Karpas-422 (cell line): ENCODE results near the gene KLHL8. TPM values are rescaled to one million over a fixed set of nuclear protein-coding genes. Genes with fewer than 3 reads are reported as not detected.

Experiments used
- DNase-seq: peaks from one replicate; pipeline ENCODE4 v3.0.0-alpha.2; 2015
- H2AFZ ChIP-seq: fragments of 200-600 bp; sonication (generic); 2 replicates; pipeline ENCODE4 v1.6.1; 2014; ENCODE audit warnings: antibody characterized with exemption, low read length, mixed read lengths
- H3K27ac ChIP-seq: fragments of 200-600 bp; sonication (generic); 2 replicates; pipeline ENCODE4 v1.5.1; 2014; ENCODE audit warnings: mild to moderate bottlenecking, low read length, moderate library complexity
- H3K27me3 ChIP-seq: fragments of 200-600 bp; sonication (generic); 2 replicates; pipeline ENCODE4 v1.6.1; 2014; ENCODE audit warnings: low read length, mixed read lengths
- H3K36me3 ChIP-seq: fragments of 200-600 bp; sonication (generic); 2 replicates; pipeline ENCODE4 v1.6.1; 2014; ENCODE audit warnings: low read length, mixed read lengths; ENCODE audit not compliant: insufficient read depth
- H3K4me1 ChIP-seq: fragments of 200-600 bp; sonication (generic); 2 replicates; pipeline ENCODE4 v1.6.1; 2014; ENCODE audit warnings: mild to moderate bottlenecking, low read length, mixed read lengths
- H3K4me2 ChIP-seq: fragments of 200-600 bp; sonication (generic); 2 replicates; pipeline ENCODE4 v1.6.1; 2014; ENCODE audit warnings: low read length, low read depth, mild to moderate bottlenecking; ENCODE audit not compliant: poor library complexity, severe bottlenecking
- H3K4me3 ChIP-seq: fragments of 200-600 bp; sonication (generic); 2 replicates; pipeline ENCODE4 v1.5.1; 2014; ENCODE audit warnings: mild to moderate bottlenecking, antibody characterized with exemption, low read length, mixed read lengths
- H3K79me2 ChIP-seq: fragments of 200-600 bp; sonication (generic); 2 replicates; pipeline ENCODE4 v1.6.1; 2014; ENCODE audit warnings: mild to moderate bottlenecking, low read length, mixed read lengths
- H3K9ac ChIP-seq: fragments of 200-600 bp; sonication (generic); 2 replicates; pipeline ENCODE4 v1.6.0; 2014; ENCODE audit warnings: low read length
- H3K9me2 ChIP-seq: fragments of 200-600 bp; sonication (generic), shearing (Covaris generic); replicated peaks from 2 replicates; pipeline ENCODE4 v1.6.0; 2014; ENCODE audit warnings: mild to moderate bottlenecking, low read length, moderate library complexity; ENCODE audit not compliant: insufficient read depth
- H3K9me3 ChIP-seq: fragments of 300-700, 200-600 bp; sonication (generic); 2 replicates; pipeline ENCODE4 v1.6.1; 2014; ENCODE audit warnings: low read length, mixed read lengths
- H4K20me1 ChIP-seq: fragments of 200-600 bp; sonication (generic); 2 replicates; pipeline ENCODE4 v1.6.1; 2014; ENCODE audit warnings: mild to moderate bottlenecking, antibody characterized with exemption, low read length, low read depth; ENCODE audit not compliant: insufficient read depth
- total RNA-seq: library from RNA; depleted of rRNA; stranded (reverse); fragments of >200 nt; shearing (Covaris generic); gene quantifications from 2 replicates; pipeline ENCODE4 v1.2.3, GENCODE V29; 2014; ENCODE audit warnings: low replicate concordance

KLHL8 gene
- total RNA-seq, 1 experiment from 2014 or later = 26.4 TPM

- DNase-seq = no peak
- no peaks in the 10 kb centered on the region for H3K36me3 ChIP-seq
- no peak overlapping the region for H2AFZ ChIP-seq
- H3K79me2 ChIP-seq = no peaks in the 10 kb centered on the region
- no peak overlapping the region for H3K27ac ChIP-seq
- H3K9me2 ChIP-seq = no peaks in the 10 kb centered on the region
- no peak overlapping the region for H3K4me2 ChIP-seq
- H4K20me1 ChIP-seq = no peaks in the 10 kb centered on the region
- H3K9me3 ChIP-seq = no peaks in the 10 kb centered on the region; the same call in 1 of the 2 replicates
- H3K4me1 ChIP-seq = no peaks in the 10 kb centered on the region
- H3K27me3 ChIP-seq = no peaks in the 10 kb centered on the region
- no peak overlapping the region for H3K4me3 ChIP-seq
- H3K9ac ChIP-seq = no peak overlapping the region
These were observed 35.3 kb upstream of the KLHL8 start for GRCh38 chr4:87255755-87256154.

DNA sequence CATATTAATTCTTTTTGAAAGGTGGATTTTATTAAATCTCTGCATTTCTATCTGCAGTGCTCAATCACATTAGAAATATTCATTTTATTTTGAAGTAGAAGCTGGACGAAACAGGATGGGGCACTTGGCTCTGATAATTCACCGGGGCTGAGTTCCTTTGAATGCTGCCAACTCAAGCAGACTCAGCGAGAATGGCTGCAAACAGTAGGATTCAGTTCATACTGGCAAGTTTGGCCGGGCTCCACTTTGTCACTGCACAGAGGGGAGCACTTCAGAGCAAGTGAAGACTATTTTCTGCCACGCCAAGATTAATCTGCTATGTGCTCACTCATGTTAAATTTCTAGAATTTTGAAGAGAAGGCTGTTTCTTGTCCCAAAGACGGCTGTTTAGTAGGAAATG lies 30.7 kb upstream of the KLHL8 start:
- no peaks in the 10 kb centered on the region for H4K20me1 ChIP-seq
- H3K27ac ChIP-seq = no peak overlapping the region
- no peaks in the 10 kb centered on the region for H3K79me2 ChIP-seq
- H3K4me1 ChIP-seq = no peaks in the 10 kb centered on the region
- H3K9me3 ChIP-seq = no peaks in the 10 kb centered on the region; the same call in 1 of the 2 replicates
- H3K4me3 ChIP-seq = no peak overlapping the region
- no peaks in the 10 kb centered on the region for H3K27me3 ChIP-seq
- DNase-seq = no peak
- no peak overlapping the region for H3K9ac ChIP-seq
- H3K36me3 ChIP-seq = no peaks in the 10 kb centered on the region
- H3K4me2 ChIP-seq = no peak overlapping the region
- no peaks in the 10 kb centered on the region for H3K9me2 ChIP-seq
- no peak overlapping the region for H2AFZ ChIP-seq

DNA sequence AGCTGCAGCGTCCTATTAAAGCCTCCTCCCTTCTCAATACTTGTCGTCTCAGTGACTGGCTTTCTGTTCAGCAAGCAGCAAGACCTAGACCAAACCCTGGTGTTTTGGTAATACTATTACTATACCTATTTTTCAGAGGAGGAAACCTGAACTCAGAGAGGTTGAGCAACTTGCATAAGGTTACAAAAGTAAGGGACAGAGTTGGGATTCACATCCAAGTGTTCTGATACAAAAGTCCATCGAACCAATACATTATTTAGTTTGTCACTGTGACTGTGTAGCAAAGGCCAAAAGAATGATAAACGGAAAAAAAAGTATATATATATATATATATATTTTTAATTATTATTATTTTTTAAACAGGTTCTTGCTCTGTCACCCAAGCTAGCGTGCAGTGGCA lies 29.9 kb upstream of the KLHL8 start:
- H3K27me3 ChIP-seq = no peaks in the 10 kb centered on the region
- no peaks in the 10 kb centered on the region for H3K4me1 ChIP-seq
- H3K4me2 ChIP-seq = no peak overlapping the region
- H3K79me2 ChIP-seq = no peaks in the 10 kb centered on the region
- H3K36me3 ChIP-seq = no peaks in the 10 kb centered on the region
- H2AFZ ChIP-seq = no peak overlapping the region
- H3K9me2 ChIP-seq = no peaks in the 10 kb centered on the region
- no peaks in the 10 kb centered on the region for H3K9me3 ChIP-seq
- H3K4me3 ChIP-seq = no peak overlapping the region
- no peak overlapping the region for H3K27ac ChIP-seq
- no peak overlapping the region for H3K9ac ChIP-seq
- DNase-seq = no peak
- no peaks in the 10 kb centered on the region for H4K20me1 ChIP-seq

GRCh38 chr4:87249332-87250019 lies 29.1 kb upstream of the KLHL8 start:
- no peaks in the 10 kb centered on the region for H3K27me3 ChIP-seq
- no peak for DNase-seq
- no peak overlapping the region for H2AFZ ChIP-seq
- no peak overlapping the region for H3K9ac ChIP-seq
- H3K4me2 ChIP-seq = no peak overlapping the region
- no peaks in the 10 kb centered on the region for H3K9me3 ChIP-seq
- no peak overlapping the region for H3K27ac ChIP-seq
- H3K4me1 ChIP-seq = no peaks in the 10 kb centered on the region
- H3K36me3 ChIP-seq = no peaks in the 10 kb centered on the region
- H3K79me2 ChIP-seq = no peaks in the 10 kb centered on the region
- H3K4me3 ChIP-seq = no peak overlapping the region
- H4K20me1 ChIP-seq = no peaks in the 10 kb centered on the region
- H3K9me2 ChIP-seq = no peaks in the 10 kb centered on the region

GRCh38 chr4:87243426-87244053 lies 23.1 kb upstream of the KLHL8 start:
- no peak overlapping the region for H3K4me3 ChIP-seq
- 0 out of 2 replicates have a peak, but pooled peaks cover 4% of the 10 kb centered on the region for H3K27me3 ChIP-seq
- no peaks in the 10 kb centered on the region for H3K36me3 ChIP-seq
- no peaks in the 10 kb centered on the region for H3K79me2 ChIP-seq
- no peaks in the 10 kb centered on the region for H3K4me1 ChIP-seq
- no peak overlapping the region for H2AFZ ChIP-seq
- H3K27ac ChIP-seq = no peak overlapping the region
- no peak for DNase-seq
- no peaks in the 10 kb centered on the region for H4K20me1 ChIP-seq
- no peaks in the 10 kb centered on the region for H3K9me2 ChIP-seq
- H3K4me2 ChIP-seq = no peak overlapping the region
- no peak overlapping the region for H3K9ac ChIP-seq
- H3K9me3 ChIP-seq = peaks cover 6% of the 10 kb centered on the region; the same call in 1 of the 2 replicates

DNA sequence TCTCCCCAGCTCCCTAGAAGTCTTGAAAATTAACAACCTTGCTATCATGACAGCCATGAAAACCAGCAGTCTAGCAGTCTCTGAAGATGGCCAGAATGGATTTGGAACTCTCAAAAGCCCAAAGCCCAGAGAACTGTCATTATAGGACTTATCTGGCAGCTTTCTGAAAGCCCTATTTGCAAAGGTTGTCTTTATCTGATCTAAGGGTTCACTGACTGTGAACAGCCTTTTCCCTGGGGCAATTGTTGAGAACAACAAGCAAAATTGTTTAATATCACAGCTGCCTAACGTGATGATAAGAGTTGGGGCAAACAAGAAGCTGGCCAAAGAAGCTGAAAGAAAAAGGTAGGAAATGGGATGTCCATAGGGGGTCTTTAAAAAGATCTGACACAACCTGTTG lies 20.9 kb upstream of the KLHL8 start:
- no peaks in the 10 kb centered on the region for H3K79me2 ChIP-seq
- no peak overlapping the region for H2AFZ ChIP-seq
- no peak overlapping the region for H3K27ac ChIP-seq
- no peaks in the 10 kb centered on the region for H3K36me3 ChIP-seq
- no peak for DNase-seq
- H3K9ac ChIP-seq = no peak overlapping the region
- 0 out of 2 replicates have a peak, but pooled peaks cover 4% of the 10 kb centered on the region for H3K27me3 ChIP-seq
- no peaks in the 10 kb centered on the region for H3K4me1 ChIP-seq
- H3K4me2 ChIP-seq = no peak overlapping the region
- H4K20me1 ChIP-seq = no peaks in the 10 kb centered on the region
- H3K9me2 ChIP-seq = no peaks in the 10 kb centered on the region
- no peak overlapping the region for H3K4me3 ChIP-seq
- peaks cover 6% of the 10 kb centered on the region; the same call in 1 of the 2 replicates for H3K9me3 ChIP-seq

GRCh38 chr4:87240341-87240740 lies 19.9 kb upstream of the KLHL8 start:
- no peak for DNase-seq
- Histone ChIP-seq H3K4me3 (no peak overlapping the region), H2AFZ (no peak overlapping the region), H3K4me1 (peaks cover 6% of the 10 kb centered on the region), H3K9me3 (peaks cover 6% of the 10 kb centered on the region; the same call in 1 of the 2 replicates), H3K27me3 (0 out of 2 replicates have a peak, but pooled peaks cover 4% of the 10 kb centered on the region), H3K79me2 (no peaks in the 10 kb centered on the region), H3K4me2 (no peak overlapping the region), H3K9me2 (no peaks in the 10 kb centered on the region), H3K27ac (no peak overlapping the region), H3K36me3 (no peaks in the 10 kb centered on the region), H3K9ac (no peak overlapping the region), H4K20me1 (no peaks in the 10 kb centered on the region)

GRCh38 chr4:87239821-87240220 lies 19.4 kb upstream of the KLHL8 start:
- H3K9me3 ChIP-seq = peaks cover 6% of the 10 kb centered on the region; the same call in 1 of the 2 replicates
- H3K4me2 ChIP-seq = no peak overlapping the region
- H3K4me3 ChIP-seq = no peak overlapping the region
- no peak overlapping the region for H2AFZ ChIP-seq
- peaks cover 8% of the 10 kb centered on the region for H3K4me1 ChIP-seq
- no peaks in the 10 kb centered on the region for H4K20me1 ChIP-seq
- H3K9me2 ChIP-seq = no peaks in the 10 kb centered on the region
- no peak overlapping the region for H3K27ac ChIP-seq
- H3K36me3 ChIP-seq = no peaks in the 10 kb centered on the region
- no peaks in the 10 kb centered on the region for H3K79me2 ChIP-seq
- DNase-seq = no peak
- H3K27me3 ChIP-seq = 0 out of 2 replicates have a peak, but pooled peaks cover 4% of the 10 kb centered on the region
- H3K9ac ChIP-seq = no peak overlapping the region
